Heart left ventricle (tissue), 13 donors: ENCODE results near the gene FILIP1.
A peak's percentile ranks its signal among the peaks of the same experiment; 100 is the strongest.

Experiments used
- CTCF ChIP-seq, 12 donors: fragments of 200-600 bp; sonication (generic) in 4 of 12; IDR thresholded peaks; one replicate each; pipeline versions ENCODE4 v1.5.0 to v1.8.0; 2018 to 2022; ENCODE audit warnings: antibody characterized with exemption in 12 of 12, mild to moderate bottlenecking in 5 of 12
- POLR2A ChIP-seq, 2 donors: fragments of 450-650 bp; IDR thresholded peaks; one replicate each; pipeline ENCODE4 v1.6.1; 2017; ENCODE audit warnings: antibody characterized with exemption in 2 of 2, mild to moderate bottlenecking in 2 of 2, moderate library complexity in 2 of 2
- donor health status: ischemic (EF 13 %, LVEDD 7.1; RV severe dilation, severe dysfunction).
- donor health status: DM: no; HTN: yes; CAD: no.
- donor health status: DM: no; HTN: no; CAD: no.
- donor health status: ischemic (EF 25% LVEDD 6.9; RV normal size, moderate dysfunction).
- donor health status: ischemic (EF 25% LVEDD 5.7; RV mildly dilated, moderate dysfunction).
- donor health status: ischemic (EF 35%, LVEDD 5.7; RV mildly dilated, moderate dysfunction).
- donor health status: nonischemic (EF 11% LVEDD 7.7; RV severe dilation, severe dysfunction).
- donor health status: DM: yes; HTN: yes; CAD: no.
- donor health status: PGD.
- donor health status: ischemic (EF 29% LVEDD 5.4; RV normal size, mild dysfunction).
- donor health status: nonischemic (EF 23%, LVEDD 6.1; RV moderate dilation, normal function).

- no peak for TF ChIP-seq POLR2A (IDR thresholded peaks at IDR 0.05)
- peak; percentile 29 to 70 (median 58) for TF ChIP-seq CTCF (IDR thresholded peaks at IDR 0.05)
Measured at GRCh38 chr6:75504465-75505222, 11.0 kb upstream of the FILIP1 start.
